K562 (cell line): ENCODE measurements around the gene SLC25A36. TPM values are rescaled to one million over a fixed set of nuclear protein-coding genes. Genes with fewer than 3 reads are reported as not detected.

ENCODE experiments used
- FOSL1 ChIP-seq: fragments of 200-800 bp; sonication (Bioruptor generic); conservative IDR thresholded peaks from 2 replicates; pipeline ENCODE4 v1.6.1; 2016; ENCODE audit warnings: missing genetic modification characterization, missing compliant biosample characterization
- HDAC8 ChIP-seq: fragments of 450-650 bp; IDR thresholded peaks from 2 replicates; pipeline ENCODE4 v1.6.1; 2016; ENCODE audit warnings: mild to moderate bottlenecking, missing genetic modification characterization, moderate library complexity, missing compliant biosample characterization
- POLR2AphosphoS2 ChIP-seq: IDR thresholded peaks from 2 replicates; pipeline ENCODE4 v1.6.1; 2012; ENCODE audit warnings: low read length, improper control_type of control experiment
- ZHX1 ChIP-seq: fragments of 150-350 bp; conservative IDR thresholded peaks from 2 replicates; pipeline ENCODE4 v1.6.1; 2014; ENCODE audit warnings: low read length
- ZNF408 ChIP-seq: fragments of 250-450 bp; sonication (Bioruptor Pico); IDR thresholded peaks from 2 replicates; pipeline ENCODE4 v1.4.0; 2020; ENCODE audit warnings: low read depth, mild to moderate bottlenecking, moderate library complexity
- polyA plus RNA-seq, 8 experiments: library from polyadenylated mRNA; depleted of rRNA in 4 of 8; stranded (reverse) in 5 of 8; unstranded in 3 of 8; fragments of >200 nt; fragmentation: Nextera tagmentation in 2 of 8; fragmentation: Illumina TruSeq in 1 of 8; extraction: Ambion mirVana in 2 of 8; extraction: Trizol in 1 of 8; gene quantifications; 2 replicates each; pipeline versions ENCODE4 v1.2.1 to v1.2.3, GENCODE V29; 2011 to 2014; ENCODE audit warnings: inconsistent platforms in 1 of 8, missing spikeins in 1 of 8
- total RNA-seq, 7 experiments: library from RNA; depleted of rRNA in 6 of 7; stranded (reverse); fragments of >200 nt in 6 of 7; fragmentation: Illumina TruSeq in 2 of 7; extraction: Trizol in 2 of 7; gene quantifications; 2 replicates each; pipeline versions ENCODE4 v1.2.1 to v1.2.3, GENCODE V29; 2011 to 2021; ENCODE audit warnings: low replicate concordance in 1 of 7
- TF ChIP-seq, protein P1 (sequence below): fragments of 450-650 bp; IDR thresholded peaks from 2 replicates; pipeline ENCODE4 v1.6.1; 2016; ENCODE audit warnings: low read depth
- TF ChIP-seq, protein P2 (sequence below): sonication (generic); formaldehyde crosslinking; IDR thresholded peaks from 2 replicates; pipeline ENCODE4 v1.8.1; 2023; ENCODE audit warnings: mild to moderate bottlenecking, missing genetic modification reagents, moderate library complexity

Gene SLC25A36
- total and polyA plus RNA-seq, 9 of the 15 experiments (the other 6 are each of a cell fraction or from before 2014, with no cell fraction given) = 12.0 to 95.3 (median 43.3) TPM

DNA sequence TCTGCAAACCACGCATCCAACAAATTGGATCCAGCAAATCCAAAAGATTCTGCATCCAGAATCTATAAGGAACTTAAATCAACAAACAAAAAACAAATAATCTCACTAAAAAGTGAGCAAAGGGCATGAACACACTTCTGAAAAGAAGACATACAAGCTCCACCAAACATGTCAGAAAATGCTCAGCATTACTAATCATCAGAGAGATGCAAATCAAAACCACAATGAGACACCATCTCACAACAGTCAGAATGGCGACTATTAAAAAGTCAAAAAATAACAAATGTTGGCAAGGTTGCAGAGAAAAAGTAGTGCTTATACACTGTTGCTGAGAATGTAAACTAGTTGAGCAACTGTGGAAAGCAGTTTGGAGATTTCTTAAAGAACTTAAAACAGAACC, 21.6 kb upstream of the SLC25A36 start (continued):
- no peak for TF ChIP-seq ZHX1
- TF ChIP-seq POLR2AphosphoS2 = no peak
- TF ChIP-seq FOSL1 (tag) = no peak
- TF ChIP-seq ZNF408 = no peak
- TF ChIP-seq, protein P1, sequence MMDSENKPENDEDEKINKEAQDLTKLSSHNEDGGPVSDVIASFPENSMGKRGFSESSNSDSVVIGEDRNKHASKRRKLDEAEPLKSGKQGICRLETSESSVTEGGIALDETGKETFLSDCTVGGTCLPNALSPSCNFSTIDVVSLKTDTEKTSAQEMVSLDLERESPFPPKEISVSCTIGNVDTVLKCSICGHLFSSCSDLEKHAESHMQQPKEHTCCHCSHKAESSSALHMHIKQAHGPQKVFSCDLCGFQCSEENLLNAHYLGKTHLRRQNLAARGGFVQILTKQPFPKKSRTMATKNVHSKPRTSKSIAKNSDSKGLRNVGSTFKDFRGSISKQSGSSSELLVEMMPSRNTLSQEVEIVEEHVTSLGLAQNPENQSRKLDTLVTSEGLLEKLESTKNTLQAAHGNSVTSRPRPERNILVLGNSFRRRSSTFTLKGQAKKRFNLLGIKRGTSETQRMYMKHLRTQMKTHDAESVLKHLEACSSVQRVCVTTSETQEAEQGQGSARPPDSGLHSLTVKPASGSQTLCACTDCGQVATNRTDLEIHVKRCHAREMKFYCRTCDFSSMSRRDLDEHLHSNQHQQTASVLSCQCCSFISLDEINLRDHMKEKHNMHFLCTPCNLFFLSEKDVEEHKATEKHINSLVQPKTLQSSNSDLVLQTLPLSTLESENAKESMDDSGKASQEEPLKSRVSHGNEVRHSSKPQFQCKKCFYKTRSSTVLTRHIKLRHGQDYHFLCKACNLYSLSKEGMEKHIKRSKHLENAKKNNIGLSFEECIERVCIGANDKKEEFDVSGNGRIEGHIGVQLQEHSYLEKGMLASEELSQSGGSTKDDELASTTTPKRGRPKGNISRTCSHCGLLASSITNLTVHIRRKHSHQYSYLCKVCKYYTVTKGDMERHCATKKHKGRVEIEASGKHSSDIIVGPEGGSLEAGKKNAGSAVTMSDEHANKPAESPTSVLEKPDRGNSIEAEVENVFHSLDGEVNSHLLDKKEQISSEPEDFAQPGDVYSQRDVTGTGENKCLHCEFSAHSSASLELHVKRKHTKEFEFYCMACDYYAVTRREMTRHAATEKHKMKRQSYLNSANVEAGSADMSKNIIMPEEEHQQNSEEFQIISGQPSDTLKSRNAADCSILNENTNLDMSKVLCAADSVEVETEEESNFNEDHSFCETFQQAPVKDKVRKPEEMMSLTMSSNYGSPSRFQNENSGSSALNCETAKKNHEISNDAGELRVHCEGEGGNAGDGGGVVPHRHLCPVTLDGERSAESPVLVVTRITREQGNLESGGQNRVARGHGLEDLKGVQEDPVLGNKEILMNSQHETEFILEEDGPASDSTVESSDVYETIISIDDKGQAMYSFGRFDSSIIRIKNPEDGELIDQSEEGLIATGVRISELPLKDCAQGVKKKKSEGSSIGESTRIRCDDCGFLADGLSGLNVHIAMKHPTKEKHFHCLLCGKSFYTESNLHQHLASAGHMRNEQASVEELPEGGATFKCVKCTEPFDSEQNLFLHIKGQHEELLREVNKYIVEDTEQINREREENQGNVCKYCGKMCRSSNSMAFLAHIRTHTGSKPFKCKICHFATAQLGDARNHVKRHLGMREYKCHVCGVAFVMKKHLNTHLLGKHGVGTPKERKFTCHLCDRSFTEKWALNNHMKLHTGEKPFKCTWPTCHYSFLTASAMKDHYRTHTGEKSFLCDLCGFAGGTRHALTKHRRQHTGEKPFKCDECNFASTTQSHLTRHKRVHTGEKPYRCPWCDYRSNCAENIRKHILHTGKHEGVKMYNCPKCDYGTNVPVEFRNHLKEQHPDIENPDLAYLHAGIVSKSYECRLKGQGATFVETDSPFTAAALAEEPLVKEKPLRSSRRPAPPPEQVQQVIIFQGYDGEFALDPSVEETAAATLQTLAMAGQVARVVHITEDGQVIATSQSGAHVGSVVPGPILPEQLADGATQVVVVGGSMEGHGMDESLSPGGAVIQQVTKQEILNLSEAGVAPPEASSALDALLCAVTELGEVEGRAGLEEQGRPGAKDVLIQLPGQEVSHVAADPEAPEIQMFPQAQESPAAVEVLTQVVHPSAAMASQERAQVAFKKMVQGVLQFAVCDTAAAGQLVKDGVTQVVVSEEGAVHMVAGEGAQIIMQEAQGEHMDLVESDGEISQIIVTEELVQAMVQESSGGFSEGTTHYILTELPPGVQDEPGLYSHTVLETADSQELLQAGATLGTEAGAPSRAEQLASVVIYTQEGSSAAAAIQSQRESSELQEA = no peak
- TF ChIP-seq HDAC8 = no peak
- TF ChIP-seq, protein P2, sequence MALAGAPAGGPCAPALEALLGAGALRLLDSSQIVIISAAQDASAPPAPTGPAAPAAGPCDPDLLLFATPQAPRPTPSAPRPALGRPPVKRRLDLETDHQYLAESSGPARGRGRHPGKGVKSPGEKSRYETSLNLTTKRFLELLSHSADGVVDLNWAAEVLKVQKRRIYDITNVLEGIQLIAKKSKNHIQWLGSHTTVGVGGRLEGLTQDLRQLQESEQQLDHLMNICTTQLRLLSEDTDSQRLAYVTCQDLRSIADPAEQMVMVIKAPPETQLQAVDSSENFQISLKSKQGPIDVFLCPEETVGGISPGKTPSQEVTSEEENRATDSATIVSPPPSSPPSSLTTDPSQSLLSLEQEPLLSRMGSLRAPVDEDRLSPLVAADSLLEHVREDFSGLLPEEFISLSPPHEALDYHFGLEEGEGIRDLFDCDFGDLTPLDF (CRISPR knock-in tag) = no peak
